K562 (cell line): ENCODE measurements around the gene CREB3L2. TPM values are rescaled to one million over a fixed set of nuclear protein-coding genes. Genes with fewer than 3 reads are reported as not detected.

Experiments
- ATAC-seq: fragments of 200-7000 bp; cut with Tn5 transposase; 3 replicates; pipeline ENCODE4 v1.9.1; 2020; ENCODE audit warnings: moderate library complexity
- BruUV-seq: library from RNA; stranded (reverse); fragments of 400-500 nt; replicated peaks from 2 replicates; lab custom pipeline; 2021; lab: Mats Ljungman, UMichigan
- CTCF ChIA-PET: fragments of 300-600 bp; formaldehyde crosslinking; extraction: SDS; loops from one replicate; lab custom pipeline; 2021; ENCODE audit warnings: low intra/inter-chr PET ratio; lab: Yijun Ruan, JAX
- POLR2A ChIA-PET: fragments of 300-600, 350-650 bp; sonication (Branson Sonifier 250); formaldehyde crosslinking; extraction: SDS; loops from one replicate; lab custom pipeline; 2021; ENCODE audit warnings: antibody characterized with exemption, inconsistent platforms; lab: Yijun Ruan, JAX
- DNase-seq, 4 experiments: peaks; one replicate each; pipeline versions ENCODE4 v3.0.0 to v3.0.0-alpha.2; 2011 to 2018; ENCODE audit warnings: low spot score in 3 of 4, mixed read lengths in 3 of 4; ENCODE audit errors: extremely low read depth in 1 of 4
- FAIRE-seq: peaks from 2 replicates; lab custom pipeline; 2011; peaks lifted over from hg19 to GRCh38; lab: Jason Lieb, UNC
- H2AFZ ChIP-seq: 2 replicates; pipeline ENCODE4 v1.6.0; 2011; ENCODE audit warnings: low read depth, low read length, control low read depth, inconsistent platforms
- H3K27ac ChIP-seq: fragments of 200-600 bp; 3 replicates; pipeline ENCODE4 v1.8.0; 2011; ENCODE audit warnings: low read depth, mild to moderate bottlenecking, control low read depth, inconsistent platforms, low read length, moderate library complexity, mixed read lengths; ENCODE audit errors: extremely low read depth
- H3K27me3 ChIP-seq, 2 experiments: fragments of 300-600 bp in 1 of 2; 2 replicates in 1 of 2; 3 replicates in 1 of 2; pipeline versions ENCODE4 v1.6.0 to v1.8.0; 2011; ENCODE audit warnings: inconsistent platforms in 2 of 2, low read length in 2 of 2, mild to moderate bottlenecking in 1 of 2, mixed read lengths in 1 of 2, moderate library complexity in 1 of 2; ENCODE audit not compliant: control insufficient read depth in 2 of 2, insufficient read depth in 2 of 2
- H3K36me3 ChIP-seq: fragments of 300-600 bp; 3 replicates; pipeline ENCODE4 v1.8.0; 2011; ENCODE audit warnings: mild to moderate bottlenecking, low read length, inconsistent platforms; ENCODE audit not compliant: control insufficient read depth, insufficient read depth
- H3K4me1 ChIP-seq, 2 experiments: fragments of 200-600 bp in 1 of 2; replicated peaks in 1 of 2; 2 replicates in 1 of 2; 3 replicates in 1 of 2; pipeline versions ENCODE4 v1.5.1 to v1.8.0; 2011; ENCODE audit warnings: inconsistent platforms in 2 of 2, low read length in 2 of 2, mild to moderate bottlenecking in 1 of 2, mixed read lengths in 1 of 2, moderate library complexity in 1 of 2; ENCODE audit not compliant: control insufficient read depth in 2 of 2, insufficient read depth in 2 of 2
- H3K4me2 ChIP-seq: 2 replicates; pipeline ENCODE4 v1.6.1; 2011; ENCODE audit warnings: low read length, control low read depth, inconsistent platforms, mixed read lengths; ENCODE audit not compliant: insufficient read depth
- H3K4me3 ChIP-seq: fragments of 200-600 bp; sonication (generic), shearing (Covaris generic); 2 replicates; pipeline ENCODE4 v1.5.1; 2016; ENCODE audit warnings: control low read depth, inconsistent platforms
- H3K79me2 ChIP-seq: fragments of 200-600 bp; 3 replicates; pipeline ENCODE4 v1.8.0; 2011; ENCODE audit warnings: low read length, inconsistent platforms; ENCODE audit not compliant: control insufficient read depth, insufficient read depth
- H3K9ac ChIP-seq, 2 experiments: 2 replicates each; pipeline versions ENCODE4 v1.6.0 to v1.6.1; 2011; ENCODE audit warnings: low read depth in 2 of 2, low read length in 2 of 2, control low read depth in 1 of 2, inconsistent platforms in 1 of 2, mild to moderate bottlenecking in 1 of 2, mixed read lengths in 1 of 2; ENCODE audit not compliant: insufficient read depth in 1 of 2
- H3K9me1 ChIP-seq: one replicate; pipeline ENCODE4 v1.6.0; 2011; ENCODE audit warnings: inconsistent platforms, mild to moderate bottlenecking, low read length, moderate library complexity; ENCODE audit not compliant: control insufficient read depth, insufficient read depth
- H3K9me3 ChIP-seq: replicated peaks from 2 replicates; pipeline ENCODE4 v1.5.1; 2011; ENCODE audit warnings: low read depth, low read length, inconsistent platforms; ENCODE audit not compliant: control insufficient read depth, insufficient read depth
- H4K20me1 ChIP-seq: replicated peaks from 2 replicates; pipeline ENCODE4 v1.6.1; 2011; ENCODE audit warnings: low read length, inconsistent platforms, mixed read lengths; ENCODE audit not compliant: control insufficient read depth, insufficient read depth
- CBX3 ChIP-seq, 2 experiments: IDR thresholded peaks; 1 replicate in 1 of 2; 2 replicates in 1 of 2; pipeline ENCODE4 v1.6.1; 2012; ENCODE audit warnings: inconsistent platforms in 2 of 2, low read length in 2 of 2, borderline replicate concordance in 1 of 2, control low read depth in 1 of 2
- DDX20 ChIP-seq: fragments of 450-650 bp; IDR thresholded peaks from 2 replicates; pipeline ENCODE4 v1.6.1; 2016; ENCODE audit warnings: missing genetic modification characterization, low read depth, mild to moderate bottlenecking, missing compliant biosample characterization, moderate library complexity
- DPF2 ChIP-seq: fragments of 450-650 bp; IDR thresholded peaks from 2 replicates; pipeline ENCODE4 v1.6.1; 2016
- GABPB2 ChIP-seq: fragments of 250-450 bp; sonication (Bioruptor Pico); conservative IDR thresholded peaks from 2 replicates; pipeline ENCODE4 v1.5.1; 2021; ENCODE audit warnings: mild to moderate bottlenecking
- HSF4 ChIP-seq: fragments of 250-450 bp; sonication (Bioruptor Pico); IDR thresholded peaks from 2 replicates; pipeline ENCODE4 v2.1.2; 2022; ENCODE audit warnings: mild to moderate bottlenecking, moderate library complexity, borderline replicate concordance
- IFI16 ChIP-seq: fragments of 250-450 bp; sonication (Bioruptor Pico); IDR thresholded peaks from 2 replicates; pipeline ENCODE4 v2.1.2; 2022; ENCODE audit warnings: mild to moderate bottlenecking, inconsistent platforms
- NFRKB ChIP-seq: fragments of 450-650 bp; IDR thresholded peaks from 2 replicates; pipeline ENCODE4 v1.6.1; 2016; ENCODE audit warnings: low read depth
- NR4A1 ChIP-seq, 2 experiments: fragments of 250-450 bp in 1 of 2; fragments of 450-650 bp in 1 of 2; sonication (Bioruptor Pico) in 1 of 2; IDR thresholded peaks; 2 replicates each; pipeline versions ENCODE4 v1.4.0 to v1.6.1; 2016 to 2020; ENCODE audit warnings: mild to moderate bottlenecking in 2 of 2, missing compliant biosample characterization in 1 of 2, missing genetic modification characterization in 1 of 2, moderate library complexity in 1 of 2
- PCBP1 ChIP-seq: fragments of 200-400 bp; formaldehyde crosslinking; IDR thresholded peaks from 2 replicates; pipeline ENCODE4 v1.6.1; 2018; ENCODE audit warnings: mild to moderate bottlenecking, low read depth, low read length; ENCODE audit not compliant: poor library complexity, severe bottlenecking
- RFX7 ChIP-seq: fragments of 250-450 bp; sonication (Bioruptor Pico); IDR thresholded peaks from 2 replicates; pipeline ENCODE4 v1.5.1; 2021; ENCODE audit warnings: mild to moderate bottlenecking
- SMARCA5 ChIP-seq: fragments of 450-650 bp; IDR thresholded peaks from 2 replicates; pipeline ENCODE4 v1.6.1; 2016
- STAT5A ChIP-seq: IDR thresholded peaks from 2 replicates; pipeline ENCODE4 v1.6.1; 2012; ENCODE audit warnings: low read length, inconsistent platforms, borderline replicate concordance
- ZNF143 ChIP-seq: sonication (generic); formaldehyde crosslinking; IDR thresholded peaks from 2 replicates; pipeline ENCODE4 v1.9.0; 2022; ENCODE audit warnings: mild to moderate bottlenecking, missing genetic modification reagents
- ZNF707 ChIP-seq: fragments of 250-450 bp; sonication (Bioruptor Pico); conservative IDR thresholded peaks from 2 replicates; pipeline ENCODE4 v1.8.0; 2022; ENCODE audit warnings: inconsistent platforms, mild to moderate bottlenecking, moderate library complexity
- ZNF75A ChIP-seq: fragments of 450-650 bp; formaldehyde crosslinking; IDR thresholded peaks from 2 replicates; pipeline ENCODE4 v1.4.0; 2020; ENCODE audit warnings: mild to moderate bottlenecking
- WGBS: fragments of 100-300 bp; shearing (Covaris generic); methylation state at CpG from one replicate; pipeline ENCODE4 v1.1.6; 2016; ENCODE audit warnings: low coverage, mixed read lengths; ENCODE audit not compliant: insufficient coverage; ENCODE audit errors: missing lambda C conversion rate; 5-methylcytosine and 5-hydroxymethylcytosine counted together
- in situ Hi-C: fragments of 300-500 bp; cut with MboI; formaldehyde crosslinking; loops from 4 replicates; pipeline ENCODE4 v1.15.0; 2018; ENCODE audit warnings: inconsistent platforms, mixed read lengths
- intact Hi-C: fragments of 100-400 bp; cut with micrococcal nuclease; formaldehyde crosslinking; loops from 2 replicates; pipeline ENCODE4 v1.14.2; 2022
- polyA plus RNA-seq, 8 experiments: library from polyadenylated mRNA; depleted of rRNA in 4 of 8; stranded (reverse) in 5 of 8; unstranded in 3 of 8; fragments of >200 nt; fragmentation: Nextera tagmentation in 2 of 8; fragmentation: Illumina TruSeq in 1 of 8; extraction: Ambion mirVana in 2 of 8; extraction: Trizol in 1 of 8; gene quantifications; 2 replicates each; pipeline versions ENCODE4 v1.2.1 to v1.2.3, GENCODE V29; 2011 to 2014; ENCODE audit warnings: inconsistent platforms in 1 of 8, missing spikeins in 1 of 8
- total RNA-seq, 7 experiments: library from RNA; depleted of rRNA in 6 of 7; stranded (reverse); fragments of >200 nt in 6 of 7; fragmentation: Illumina TruSeq in 2 of 7; extraction: Trizol in 2 of 7; gene quantifications; 2 replicates each; pipeline versions ENCODE4 v1.2.1 to v1.2.3, GENCODE V29; 2011 to 2021; ENCODE audit warnings: low replicate concordance in 1 of 7

The CREB3L2 gene
- total and polyA plus RNA-seq, 9 of the 15 experiments (the other 6 are each of a cell fraction or from before 2014, with no cell fraction given): 7.1 to 45.6 (median 15.8) TPM

DNA sequence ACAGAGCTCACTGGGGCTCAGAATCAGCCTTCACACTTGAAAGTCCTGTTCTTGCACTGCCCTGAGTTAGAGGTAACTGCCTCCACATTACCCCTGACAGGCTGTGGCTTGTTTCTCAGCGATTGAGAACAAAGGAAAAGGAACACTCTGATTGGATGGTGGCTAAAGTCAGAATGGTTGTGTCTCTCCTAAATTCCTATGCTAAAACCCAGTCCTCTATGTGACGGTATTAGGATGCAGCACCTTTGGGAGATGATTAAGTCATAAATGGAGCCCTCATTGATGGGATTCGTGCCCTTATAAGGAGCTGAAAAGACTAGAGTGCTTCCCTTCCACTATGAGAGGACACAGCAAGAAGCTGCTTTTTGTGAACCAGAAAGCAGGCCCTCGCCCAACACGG, 116.2 kb downstream of the CREB3L2 start:
- TF ChIP-seq ZNF75A (CRISPR knock-in tag): no peak
- no peak for TF ChIP-seq CBX3 (IDR thresholded peaks at IDR 0.05; ENCODE audit: borderline replicate concordance in 1 of 2, low read length in 2 of 2)
- TF ChIP-seq DPF2: no peak
- TF ChIP-seq ZNF707 (CRISPR knock-in tag): no peak
- no peak for TF ChIP-seq DDX20 (tag)
- no peak for TF ChIP-seq GABPB2 (CRISPR knock-in tag)
- TF ChIP-seq SMARCA5: no peak
- TF ChIP-seq RFX7: no peak
- TF ChIP-seq STAT5A: no peak
- no peak for TF ChIP-seq HSF4 (CRISPR knock-in tag)
- no peak for TF ChIP-seq NFRKB
- TF ChIP-seq ZNF143 (CRISPR knock-in tag): no peak
- no peak for TF ChIP-seq NR4A1 (CRISPR knock-in tag; IDR thresholded peaks at IDR 0.05)
- no peak for TF ChIP-seq NR4A1 (tag; IDR thresholded peaks at IDR 0.05)
- TF ChIP-seq IFI16 (CRISPR knock-in tag): no peak
- TF ChIP-seq PCBP1: no peak
- TF ChIP-seq, all 486 proteins: peak for 0
- no peak overlapping the region for H3K4me2 ChIP-seq
- DNase-seq (no peak), ATAC-seq (no peak), FAIRE-seq (no peak)
- CTCF ChIA-PET: no interaction called here
- peaks cover 64% of the 10 kb centered on the region for H3K36me3 ChIP-seq
- H3K9me1 ChIP-seq: peaks cover 3% of the 10 kb centered on the region
- H3K27ac ChIP-seq: no peak overlapping the region
- POLR2A ChIA-PET: interaction anchor here (0.6 to 0.9 kb wide), 2 partner anchors 11 to 846 kb away, joined by 3 to 4 read pairs; no protein-coding TSS in a partner anchor
- no peaks in the 10 kb centered on the region for H4K20me1 ChIP-seq
- H3K27me3 ChIP-seq: no peaks in the 10 kb centered on the region
- no peak overlapping the region for H3K9ac ChIP-seq
- no TSS peak for BruUV-seq
- intact Hi-C loops: no loop called here
- 80% methylated on average over 5 of the region's 5 CpGs for WGBS
- H3K4me3 ChIP-seq: no peak overlapping the region
- no peak overlapping the region for H2AFZ ChIP-seq
- no peaks in the 10 kb centered on the region for H3K9me3 ChIP-seq
- peaks cover 3 to 17% of the 10 kb centered on the region in 2 experiments; a peak in 3 of 5 replicates for H3K4me1 ChIP-seq
- no peaks in the 10 kb centered on the region for H3K79me2 ChIP-seq
- in situ Hi-C loops: no loop called here
